Testis (tissue), 2 donors: ENCODE data around the gene BLOC1S3.

Experiments
- CTCF ChIP-seq, 3 experiments: fragments of 450-650 bp in 2 of 3; fragments of 200-600 bp in 1 of 3; sonication (generic) in 1 of 3; IDR thresholded peaks; one replicate each; pipeline ENCODE4 v1.5.1; 2016 to 2019; ENCODE audit warnings: antibody characterized with exemption in 3 of 3, mild to moderate bottlenecking in 2 of 3, moderate library complexity in 1 of 3
- POLR2A ChIP-seq: fragments of 450-650 bp; IDR thresholded peaks from one replicate; pipeline ENCODE4 v1.6.1; 2017; ENCODE audit warnings: antibody characterized with exemption, mild to moderate bottlenecking, moderate library complexity

- TF ChIP-seq CTCF (IDR thresholded peaks at IDR 0.05), result no peak
- no peak for TF ChIP-seq POLR2A
Measured at GRCh38 chr19:45156011-45156630, 22.5 kb upstream of the BLOC1S3 start.
